GM06990 (cell line): ENCODE measurements around the gene ACSS1.
A peak's percentile ranks its signal among the peaks of the same experiment; 100 is the strongest.

Experiments
- DNase-seq: peaks from one replicate; pipeline ENCODE4 v3.0.0-alpha.2; 2011; ENCODE audit not compliant: insufficient read length; ENCODE audit errors: extremely low read depth
- H3K27me3 ChIP-seq: replicated peaks from 2 replicates; pipeline ENCODE4 v1.6.0; 2011; ENCODE audit warnings: low read length; ENCODE audit not compliant: control insufficient read depth, insufficient read depth
- H3K36me3 ChIP-seq: 2 replicates; pipeline ENCODE4 v1.5.1; 2011; ENCODE audit warnings: low read length; ENCODE audit not compliant: control insufficient read depth, insufficient read depth
- H3K4me3 ChIP-seq: replicated peaks from 2 replicates; pipeline ENCODE4 v1.5.1; 2011; ENCODE audit warnings: low read depth, mild to moderate bottlenecking, control low read depth, low read length
- CTCF ChIP-seq: IDR thresholded peaks from 2 replicates; pipeline ENCODE4 v1.5.1; 2011; ENCODE audit warnings: low read length, control low read depth, mild to moderate bottlenecking, inconsistent platforms; ENCODE audit not compliant: insufficient read depth, poor library complexity, severe bottlenecking

The ACSS1 gene

GRCh38 chr20:25052255-25053194 is 5.4 kb downstream of the ACSS1 start:
- H3K36me3 ChIP-seq: no peaks in the 10 kb centered on the region; the same call in 1 of the 2 replicates
- no peaks in the 10 kb centered on the region for H3K27me3 ChIP-seq
- TF ChIP-seq CTCF: no peak
- DNase-seq: no peak
- peak overlapping the region; percentile 16 for H3K4me3 ChIP-seq

- H3K36me3 ChIP-seq: peaks cover 3% of the 10 kb centered on the region
- no peak for DNase-seq
Measured at GRCh38 chr20:25051386-25052155, 6.4 kb downstream of the ACSS1 start.

GRCh38 chr20:25050501-25051350 is 7.2 kb downstream of the ACSS1 start:
- H3K27me3 ChIP-seq: no peaks in the 10 kb centered on the region

More at GRCh38 chr20:25051386-25052155, 6.4 kb downstream of the ACSS1 start:
- Histone ChIP-seq H3K27me3 (no peaks in the 10 kb centered on the region), H3K4me3 (no peak overlapping the region)
- TF ChIP-seq CTCF: no peak

GRCh38 chr20:25050082-25050481 is 7.9 kb downstream of the ACSS1 start:
- H3K4me3 ChIP-seq: no peak overlapping the region
- TF ChIP-seq CTCF: no peak
- DNase-seq: no peak
- peaks cover 4% of the 10 kb centered on the region for H3K36me3 ChIP-seq
- no peaks in the 10 kb centered on the region for H3K27me3 ChIP-seq

More at GRCh38 chr20:25050501-25051350, 7.2 kb downstream of the ACSS1 start:
- TF ChIP-seq CTCF: no peak
- Histone ChIP-seq H3K36me3 (peaks cover 4% of the 10 kb centered on the region), H3K4me3 (no peak overlapping the region)
- no peak for DNase-seq

GRCh38 chr20:25049261-25050060 is 8.5 kb downstream of the ACSS1 start:
- Histone ChIP-seq H3K36me3 (peaks cover 4% of the 10 kb centered on the region), H3K27me3 (no peaks in the 10 kb centered on the region), H3K4me3 (no peak overlapping the region)
- TF ChIP-seq CTCF: no peak
- no peak for DNase-seq
